HEK293 (cell line): ENCODE measurements around the gene TNFRSF1A.

ENCODE experiments used
- REST ChIP-seq: fragments of 450-650 bp; formaldehyde crosslinking; IDR thresholded peaks from 2 replicates; pipeline ENCODE4 v1.5.1; 2016; ENCODE audit warnings: missing biosample characterization, missing genetic modification characterization
- ZNF423 ChIP-seq: fragments of 450-650 bp; formaldehyde crosslinking; IDR thresholded peaks from 2 replicates; pipeline ENCODE4 v1.5.1; 2016; ENCODE audit warnings: missing biosample characterization, missing genetic modification characterization
- TF ChIP-seq, protein P1 (sequence below): fragments of 450-650 bp; formaldehyde crosslinking; IDR thresholded peaks from 2 replicates; pipeline ENCODE4 v1.5.1; 2016; ENCODE audit warnings: missing biosample characterization, missing genetic modification characterization

- TF ChIP-seq, protein P1, sequence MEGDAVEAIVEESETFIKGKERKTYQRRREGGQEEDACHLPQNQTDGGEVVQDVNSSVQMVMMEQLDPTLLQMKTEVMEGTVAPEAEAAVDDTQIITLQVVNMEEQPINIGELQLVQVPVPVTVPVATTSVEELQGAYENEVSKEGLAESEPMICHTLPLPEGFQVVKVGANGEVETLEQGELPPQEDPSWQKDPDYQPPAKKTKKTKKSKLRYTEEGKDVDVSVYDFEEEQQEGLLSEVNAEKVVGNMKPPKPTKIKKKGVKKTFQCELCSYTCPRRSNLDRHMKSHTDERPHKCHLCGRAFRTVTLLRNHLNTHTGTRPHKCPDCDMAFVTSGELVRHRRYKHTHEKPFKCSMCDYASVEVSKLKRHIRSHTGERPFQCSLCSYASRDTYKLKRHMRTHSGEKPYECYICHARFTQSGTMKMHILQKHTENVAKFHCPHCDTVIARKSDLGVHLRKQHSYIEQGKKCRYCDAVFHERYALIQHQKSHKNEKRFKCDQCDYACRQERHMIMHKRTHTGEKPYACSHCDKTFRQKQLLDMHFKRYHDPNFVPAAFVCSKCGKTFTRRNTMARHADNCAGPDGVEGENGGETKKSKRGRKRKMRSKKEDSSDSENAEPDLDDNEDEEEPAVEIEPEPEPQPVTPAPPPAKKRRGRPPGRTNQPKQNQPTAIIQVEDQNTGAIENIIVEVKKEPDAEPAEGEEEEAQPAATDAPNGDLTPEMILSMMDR (tag by site-specific recombination) = no peak
- TF ChIP-seq ZNF423 (no peak), REST (tag by site-specific recombination) (no peak)
These were observed 48.4 kb upstream of the TNFRSF1A start for GRCh38 chr12:6390084-6390799.
